Measurements from ENCODE around the gene TEX101.
"Not testable (repeated sequence)": the region's sequence is repeated elsewhere in the genome, so short reads cannot be mapped to it uniquely, and the experiment has no call there.

Gene TEX101

GRCh38 chr19:43422000-43422688 lies 7.5 kb downstream of the TEX101 start:
- DNase-seq (ENCODE audit: low spot score), result no peak

- no peak for DNase-seq (ENCODE audit: low spot score)
These were observed 8.0 kb downstream of the TEX101 start for GRCh38 chr19:43422689-43423066.

GRCh38 chr19:43423779-43424178 lies 9.1 kb downstream of the TEX101 start:
- no peak for DNase-seq (ENCODE audit: low spot score)

- DNase-seq (ENCODE audit: low spot score), result no peak
These were observed 11.1 kb downstream of the TEX101 start for GRCh38 chr19:43425567-43426392.

GRCh38 chr19:43429395-43429794 lies 14.7 kb downstream of the TEX101 start:
- no peak for DNase-seq (ENCODE audit: low spot score)

GRCh38 chr19:43430142-43430710 lies 15.5 kb downstream of the TEX101 start:
- no peak for DNase-seq (ENCODE audit: low spot score)

GRCh38 chr19:43430976-43431375 lies 16.3 kb downstream of the TEX101 start:
- DNase-seq (ENCODE audit: low spot score), result no peak

- no peak for DNase-seq (ENCODE audit: low spot score)
These were observed 18.6 kb downstream of the TEX101 start for GRCh38 chr19:43433358-43433673.

GRCh38 chr19:43433689-43434088 lies 19.0 kb downstream of the TEX101 start:
- DNase-seq (ENCODE audit: low spot score), result no peak

GRCh38 chr19:43435775-43436174 lies 21.1 kb downstream of the TEX101 start:
- no peak for DNase-seq (ENCODE audit: low spot score)

- not testable (repeated sequence) for DNase-seq (ENCODE audit: low spot score)
These were observed 22.6 kb downstream of the TEX101 start for GRCh38 chr19:43437284-43437683.

- no peak for DNase-seq (ENCODE audit: low spot score)
These were observed 23.0 kb downstream of the TEX101 start for GRCh38 chr19:43437712-43438111.

- peak; percentile 26 for DNase-seq (ENCODE audit: low spot score)
These were observed 23.8 kb downstream of the TEX101 start for GRCh38 chr19:43438291-43439031.

- DNase-seq (ENCODE audit: low spot score), result peak; percentile 91
These were observed 24.5 kb downstream of the TEX101 start for GRCh38 chr19:43439032-43439708.

- no peak for DNase-seq (ENCODE audit: low spot score)
These were observed 25.0 kb downstream of the TEX101 start for GRCh38 chr19:43439709-43440063.

GRCh38 chr19:43441716-43442115 lies 27.0 kb downstream of the TEX101 start:
- DNase-seq (ENCODE audit: low spot score), result no peak

GRCh38 chr19:43444091-43444490 lies 29.4 kb downstream of the TEX101 start:
- not testable (repeated sequence) for DNase-seq (ENCODE audit: low spot score)

GRCh38 chr19:43444531-43445287 lies 30.0 kb downstream of the TEX101 start:
- DNase-seq (ENCODE audit: low spot score), result no peak

- DNase-seq (ENCODE audit: low spot score), result no peak
These were observed 30.7 kb downstream of the TEX101 start for GRCh38 chr19:43445426-43445825.

- peak; percentile 86 for DNase-seq (ENCODE audit: low spot score)
These were observed 32.2 kb downstream of the TEX101 start for GRCh38 chr19:43446746-43447489.

GRCh38 chr19:43447655-43448054 lies 33.0 kb downstream of the TEX101 start:
- DNase-seq (ENCODE audit: low spot score), result no peak

All from CD4-positive, alpha-beta T cell treated with Interleukin-2 at 100 ng/mL for 4 hours (primary cell).